Keratinocyte (primary cell): ENCODE measurements around the gene NMBR. TPM values are rescaled to one million over a fixed set of nuclear protein-coding genes. Genes with fewer than 3 reads are reported as not detected.

Experiments
- DNase-seq: peaks from one replicate; pipeline ENCODE4 v3.0.0-alpha.2; 2011; ENCODE audit warnings: low read depth, missing footprints, low spot score
- FAIRE-seq: peaks from 2 replicates; lab custom pipeline; 2011; peaks lifted over from hg19 to GRCh38; lab: Jason Lieb, UNC
- H2AFZ ChIP-seq: 2 replicates; pipeline ENCODE4 v1.6.0; 2012; ENCODE audit warnings: low read length, control low read depth, inconsistent platforms; ENCODE audit not compliant: control insufficient read depth
- H3K27ac ChIP-seq: 2 replicates; pipeline ENCODE4 v1.5.1; 2011; ENCODE audit warnings: low read length; ENCODE audit not compliant: control insufficient read depth, insufficient read depth
- H3K27me3 ChIP-seq: 3 replicates; pipeline ENCODE4 v1.6.0; 2011; ENCODE audit warnings: low read length; ENCODE audit not compliant: control insufficient read depth, insufficient read depth; ENCODE audit errors: extremely low read depth
- H3K36me3 ChIP-seq, 2 experiments: 2 replicates in 1 of 2; 3 replicates in 1 of 2; pipeline ENCODE4 v1.5.1; 2011; ENCODE audit warnings: low read length in 2 of 2, mild to moderate bottlenecking in 1 of 2; ENCODE audit not compliant: control insufficient read depth in 2 of 2, insufficient read depth in 2 of 2; ENCODE audit errors: extremely low read depth in 1 of 2
- H3K4me1 ChIP-seq: 3 replicates; pipeline ENCODE4 v1.5.1; 2011; ENCODE audit warnings: low read length; ENCODE audit not compliant: control insufficient read depth, insufficient read depth; ENCODE audit errors: extremely low read depth
- H3K4me2 ChIP-seq: 3 replicates; pipeline ENCODE4 v1.6.0; 2011; ENCODE audit warnings: low read depth, low read length; ENCODE audit not compliant: control insufficient read depth, insufficient read depth; ENCODE audit errors: extremely low read depth
- H3K4me3 ChIP-seq, 3 experiments: fragments of 200-600 bp in 1 of 3; sonication (generic) in 1 of 3; 2 replicates in 2 of 3; 3 replicates in 1 of 3; pipeline ENCODE4 v1.5.1; 2011 to 2016; ENCODE audit warnings: low read length in 3 of 3, mild to moderate bottlenecking in 3 of 3, control low read depth in 2 of 3, inconsistent platforms in 1 of 3, low read depth in 1 of 3, mixed read lengths in 1 of 3, mixed run types in 1 of 3, moderate library complexity in 1 of 3; ENCODE audit not compliant: control insufficient read depth in 2 of 3, insufficient read depth in 2 of 3; ENCODE audit errors: extremely low read depth in 1 of 3
- H3K79me2 ChIP-seq: 2 replicates; pipeline ENCODE4 v1.6.0; 2012; ENCODE audit warnings: low read length; ENCODE audit not compliant: control insufficient read depth, insufficient read depth
- H3K9ac ChIP-seq: 3 replicates; pipeline ENCODE4 v1.6.0; 2011; ENCODE audit warnings: low read length; ENCODE audit not compliant: control insufficient read depth, insufficient read depth; ENCODE audit errors: extremely low read depth
- H3K9me1 ChIP-seq: 3 replicates; pipeline ENCODE4 v1.6.0; 2011; ENCODE audit warnings: low read length; ENCODE audit not compliant: control insufficient read depth, insufficient read depth; ENCODE audit errors: extremely low read depth
- H3K9me3 ChIP-seq: 2 replicates; pipeline ENCODE4 v1.5.1; 2012; ENCODE audit warnings: low read depth, low read length; ENCODE audit not compliant: control insufficient read depth
- H4K20me1 ChIP-seq: 3 replicates; pipeline ENCODE4 v1.6.0; 2011; ENCODE audit warnings: low read length; ENCODE audit not compliant: control insufficient read depth, insufficient read depth; ENCODE audit errors: extremely low read depth
- CTCF ChIP-seq, 3 experiments: IDR thresholded peaks in 1 of 3; conservative IDR thresholded peaks in 1 of 3; optimal IDR thresholded peaks in 1 of 3; 2 replicates in 2 of 3; 3 replicates in 1 of 3; pipeline versions ENCODE3 to v1.5.1; 2011; ENCODE audit warnings: low read length in 3 of 3, mild to moderate bottlenecking in 3 of 3, moderate library complexity in 2 of 3, control low read depth in 1 of 3, inconsistent platforms in 1 of 3; ENCODE audit not compliant: insufficient read depth in 2 of 3; ENCODE audit errors: extremely low read depth in 1 of 3
- EZH2 ChIP-seq: IDR thresholded peaks from one replicate; pipeline ENCODE4 v1.6.1; 2012; ENCODE audit warnings: inconsistent platforms, mild to moderate bottlenecking, low read length, moderate library complexity
- dilution Hi-C: fragments of 300-500 bp; cut with MboI; formaldehyde crosslinking; loops from one replicate; pipeline ENCODE4 v1.7.0; 2020; ENCODE audit warnings: low sequenced_read_pairs; ENCODE audit not compliant: extremely low pct_ligation_motif_present
- polyA plus RNA-seq, 5 experiments: library from polyadenylated mRNA; depleted of rRNA in 3 of 5; stranded (reverse) in 3 of 5; stranded (forward) in 1 of 5; unstranded in 1 of 5; fragments of >200 nt; gene quantifications; 1 replicate in 1 of 5; 2 replicates in 3 of 5; 3 replicates in 1 of 5; pipeline versions ENCODE4 v1.2.1 to v1.2.3, GENCODE V29; 2011 to 2012; ENCODE audit warnings: missing spikeins in 2 of 5, low read depth in 1 of 5, low replicate concordance in 1 of 5

Gene NMBR
- polyA plus RNA-seq, 1 donor (not counting 4 experiments of a cell fraction or from before 2014, with no cell fraction given) = not detected

- Histone ChIP-seq H3K27me3 (no peaks in the 10 kb centered on the region), H3K9me1 (no peaks in the 10 kb centered on the region), H3K4me3 (no peak within 1 kb of the TSS), H3K9me3 (no peaks in the 10 kb centered on the region), H3K27ac (no peak within 1 kb of the TSS), H3K4me1 (no peaks in the 10 kb centered on the region), H3K9ac (no peak within 1 kb of the TSS), H3K36me3 (no peaks in the 10 kb centered on the region), H3K79me2 (no peaks in the 10 kb centered on the region), H2AFZ (no peak within 1 kb of the TSS), H4K20me1 (no peaks in the 10 kb centered on the region), H3K4me2 (no peak within 1 kb of the TSS)
- no peak for DNase-seq
- dilution Hi-C loops = no loop called here
- TF ChIP-seq CTCF (optimal IDR thresholded peaks at IDR 0.05 in 1 of 3, IDR thresholded peaks at IDR 0.05 in 1 of 3, conservative IDR thresholded peaks at IDR 0.05 in 1 of 3; ENCODE audit: extremely low read depth in 1 of 3, insufficient read depth in 2 of 3, low read length in 3 of 3) (no peak), EZH2 (no peak)
- FAIRE-seq = no peak
Measured at GRCh38 chr6:142132625-142133024, 14.3 kb downstream of the NMBR start, which contains the start of gene GJE1. GJE1 (plus strand) TSS chr6:142132925; CDS start chr6:142133159, 234 bp downstream.

- Histone ChIP-seq H3K9me1 (no peaks in the 10 kb centered on the region), H3K27ac (no peak overlapping the region), H2AFZ (no peak overlapping the region), H3K9me3 (no peaks in the 10 kb centered on the region), H3K27me3 (no peaks in the 10 kb centered on the region), H3K79me2 (no peaks in the 10 kb centered on the region), H3K9ac (no peak overlapping the region), H3K4me2 (no peak overlapping the region), H3K36me3 (no peaks in the 10 kb centered on the region), H3K4me1 (no peaks in the 10 kb centered on the region), H3K4me3 (no peak overlapping the region), H4K20me1 (no peaks in the 10 kb centered on the region)
- TF ChIP-seq CTCF (optimal IDR thresholded peaks at IDR 0.05 in 1 of 3, IDR thresholded peaks at IDR 0.05 in 1 of 3, conservative IDR thresholded peaks at IDR 0.05 in 1 of 3; ENCODE audit: extremely low read depth in 1 of 3, insufficient read depth in 2 of 3, low read length in 3 of 3) = no peak
- no peak for TF ChIP-seq EZH2
- FAIRE-seq (no peak), DNase-seq (no peak)
- dilution Hi-C loops = no loop called here
Measured at GRCh38 chr6:142130814-142131213, 16.1 kb downstream of the NMBR start.
